Middle frontal gyrus (tissue), 1 donor: ENCODE measurements around the gene ZNF2.
"Not testable (repeated sequence)": the region's sequence is repeated elsewhere in the genome, so short reads cannot be mapped to it uniquely, and the experiment has no call there.

Source experiments
- DNase-seq: peaks from one replicate; pipeline ENCODE4 v3.0.0-alpha.2; 2015; ENCODE audit warnings: low spot score; ENCODE audit errors: extremely low spot score

Gene ZNF2

DNA sequence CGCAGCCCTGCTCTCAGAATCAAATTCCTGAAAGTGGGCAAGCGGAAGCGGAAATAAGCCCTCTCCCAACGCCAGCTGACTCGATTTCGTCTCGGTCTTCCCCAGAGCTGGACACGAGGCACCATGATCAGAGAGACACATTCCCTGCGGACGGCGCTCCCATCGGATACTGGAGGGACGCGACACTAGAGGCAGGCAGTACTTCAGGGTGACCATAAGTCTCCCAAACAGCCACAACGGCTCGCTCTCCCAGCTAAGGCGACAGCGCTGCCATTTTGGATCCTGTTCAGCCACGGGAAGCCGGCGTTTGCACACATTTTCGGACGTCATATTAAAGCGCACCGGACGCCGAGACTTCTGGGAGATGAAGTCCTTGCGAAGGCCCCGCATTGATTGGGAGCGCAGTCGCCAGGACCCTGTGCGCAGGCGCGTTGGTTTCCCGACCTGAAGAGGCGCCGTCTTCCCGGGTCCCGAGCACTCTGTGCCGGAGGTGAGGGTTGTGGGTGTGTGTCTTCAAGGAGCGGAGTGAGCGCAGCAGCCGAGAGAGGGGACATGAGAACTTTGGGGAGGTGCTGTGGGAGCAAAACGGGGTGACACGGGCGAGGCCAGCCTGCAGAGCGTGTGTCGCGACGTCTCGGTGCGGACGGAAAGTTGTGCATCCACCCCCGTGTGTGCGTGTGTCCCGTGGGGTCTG, at the start of gene ZNF2:
TSS of gene ZNF2 (plus strand) at position 439 of the 694 bp plus-strand sequence. CDS start 10,418 bp downstream, outside the sequence.
- peak; percentile 98 for DNase-seq

DNA sequence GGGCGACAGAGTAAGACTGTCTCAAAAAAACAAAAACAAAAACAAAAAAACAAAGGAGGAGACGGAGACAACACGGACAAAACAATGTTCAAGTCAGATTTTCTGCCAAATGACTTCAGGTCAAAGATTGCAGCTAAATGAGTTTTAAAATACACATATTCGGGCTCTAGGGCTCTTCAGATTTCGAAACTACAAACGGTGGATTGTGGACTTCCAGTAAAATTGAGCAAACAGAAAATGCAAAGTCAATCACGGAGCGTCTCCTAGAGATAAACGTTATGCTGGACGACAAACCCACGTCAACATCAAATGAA, 44.6 kb upstream of the ZNF2 start:
- no peak for DNase-seq

DNA sequence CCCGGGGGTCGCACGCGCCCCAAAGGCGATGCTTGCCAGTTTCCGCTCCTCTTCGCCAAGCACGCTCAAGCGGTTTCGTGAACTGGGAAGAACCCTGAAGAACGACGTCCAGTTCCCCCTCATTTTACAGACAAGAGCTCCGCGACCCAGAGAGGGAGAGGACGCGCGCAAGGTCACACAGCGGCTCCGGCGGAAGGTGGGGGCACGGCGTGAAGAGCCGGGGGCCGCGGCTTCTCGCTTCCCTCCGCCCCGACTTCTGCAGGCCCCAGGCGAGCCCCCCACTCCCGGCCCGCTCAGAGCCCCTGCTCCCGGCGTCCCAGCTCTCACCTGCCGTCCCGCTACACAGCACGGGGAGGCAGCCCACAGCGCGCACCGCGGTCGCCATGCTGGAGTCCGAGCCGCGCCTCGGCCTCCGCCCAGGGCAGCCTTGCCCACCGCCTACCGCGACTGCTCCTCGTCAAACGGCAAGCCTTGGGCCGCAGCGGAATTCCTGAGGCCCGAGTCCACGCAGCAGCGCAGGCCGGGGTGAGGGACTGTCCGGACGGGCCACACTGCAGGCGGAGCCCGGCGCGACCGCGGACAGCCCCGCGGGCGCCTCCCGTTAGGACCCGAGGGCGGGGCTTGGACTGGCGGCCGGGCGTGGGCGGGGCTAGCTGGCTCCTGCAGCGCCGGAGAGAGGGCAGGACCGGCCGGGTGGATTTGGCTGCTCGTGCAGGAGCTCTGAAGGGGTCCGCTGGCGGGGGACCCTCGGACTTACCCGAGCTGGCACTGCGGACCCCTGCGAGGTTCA, 44.0 kb upstream of the ZNF2 start, which contains the start of gene MRPS5:
TSS of gene MRPS5 (minus strand) at position 402 of the 790 bp plus-strand sequence. CDS start at position 385, 17 bp downstream.
- DNase-seq = peak; percentile 65

DNA sequence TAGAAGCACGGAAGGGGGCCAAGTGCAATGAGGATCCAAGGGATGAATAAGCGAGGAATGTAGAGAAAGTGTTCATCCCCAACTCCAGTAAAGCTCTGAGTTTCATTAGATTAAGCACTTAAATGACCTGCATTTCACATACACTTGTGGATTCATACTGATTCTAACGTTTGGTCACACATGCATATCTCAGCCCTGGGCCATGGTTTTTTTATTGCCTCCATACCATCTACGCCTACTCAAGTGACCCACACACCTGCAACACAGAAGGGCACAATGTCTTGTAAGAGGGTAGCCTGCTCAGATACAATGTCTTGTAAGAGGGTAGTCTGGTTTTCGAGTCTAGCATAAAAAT, 43.4 kb upstream of the ZNF2 start:
- DNase-seq = no peak

DNA sequence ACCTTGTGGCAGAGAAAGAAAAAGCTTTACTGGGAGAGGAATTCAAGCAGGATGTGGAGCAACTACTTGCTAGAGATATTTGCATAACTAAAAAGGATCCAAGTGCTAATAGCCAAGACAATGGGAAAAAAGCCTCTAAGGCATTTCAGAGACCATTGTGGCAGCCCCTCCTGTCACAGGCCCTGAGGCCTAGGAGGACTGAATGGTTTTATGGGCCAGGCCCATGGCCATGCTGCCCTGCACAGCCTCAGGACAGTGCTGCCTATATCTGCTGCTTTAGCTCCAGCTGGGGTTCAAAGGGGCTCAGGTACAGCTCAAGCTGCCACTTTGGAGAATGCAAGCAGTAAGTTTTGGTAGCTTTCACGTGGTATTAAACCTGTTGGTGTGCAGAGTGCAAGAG, 26.9 kb upstream of the ZNF2 start:
- DNase-seq = no peak

DNA sequence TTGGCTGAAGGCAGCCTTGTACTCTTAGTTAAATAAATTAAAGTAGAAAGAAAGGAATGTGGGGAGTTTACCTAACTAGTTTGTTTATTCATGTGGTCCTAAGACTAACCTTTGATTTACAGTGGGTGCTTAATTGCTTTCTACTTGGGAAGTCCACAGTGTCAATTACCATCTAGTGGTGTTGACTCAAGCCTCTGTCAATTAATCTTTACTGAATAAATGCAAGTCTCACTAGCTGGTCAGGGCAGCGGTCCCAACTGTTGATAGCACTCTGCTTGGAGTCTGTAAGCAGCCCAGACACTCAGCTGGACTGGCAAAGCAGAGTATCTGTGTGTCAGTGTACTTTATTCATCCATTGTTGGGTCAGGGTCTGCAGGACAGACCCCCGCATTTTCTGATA, 21.8 kb upstream of the ZNF2 start:
- DNase-seq = no peak

DNA sequence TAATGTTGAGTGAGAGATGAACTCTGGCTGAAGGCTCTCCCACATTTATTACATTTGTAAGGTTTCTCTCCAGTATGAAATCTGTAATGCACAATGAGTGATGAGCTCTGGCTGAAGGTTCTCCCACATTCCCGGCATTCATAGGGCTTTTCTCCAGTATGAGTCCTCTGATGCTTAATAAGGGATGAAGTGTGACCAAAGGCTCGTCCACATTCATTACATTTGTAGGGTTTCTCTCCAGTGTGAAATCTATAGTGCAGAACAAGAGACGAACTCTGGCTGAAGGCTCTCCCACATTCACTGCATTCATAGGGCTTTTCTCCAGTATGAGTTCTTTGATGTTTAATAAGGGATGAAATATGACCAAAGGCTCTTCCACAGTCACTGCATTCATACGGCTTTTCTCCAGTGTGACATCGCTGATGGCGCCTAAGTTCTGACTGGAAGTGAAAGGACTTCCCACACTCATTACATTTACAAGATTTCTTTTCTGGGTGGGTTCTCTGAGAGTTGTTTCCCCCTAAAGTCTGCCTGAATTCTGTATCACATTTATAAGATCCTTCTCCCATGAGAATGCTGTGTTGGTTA, 16.1 kb upstream of the ZNF2 start:
- DNase-seq = no peak

DNA sequence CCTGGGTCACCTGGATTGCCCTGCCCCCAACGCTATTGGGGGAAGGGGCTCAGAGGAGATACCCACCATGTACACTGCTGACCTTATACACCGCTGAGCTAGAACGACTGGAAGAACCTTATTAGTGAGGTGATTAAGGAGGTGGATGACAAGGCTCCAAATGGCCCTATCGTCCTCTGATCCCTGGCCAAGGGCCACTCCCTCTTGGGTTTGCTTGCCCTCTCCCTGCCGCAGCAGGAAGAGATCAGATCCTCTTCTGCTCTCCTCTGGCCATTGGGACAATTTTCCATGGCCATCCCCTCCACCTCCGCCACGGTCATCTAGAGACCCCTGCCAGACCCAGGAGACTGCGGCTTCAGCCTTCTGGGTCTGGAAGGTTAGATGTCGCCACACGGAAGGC, 7.2 kb upstream of the ZNF2 start:
- DNase-seq = no peak

DNA sequence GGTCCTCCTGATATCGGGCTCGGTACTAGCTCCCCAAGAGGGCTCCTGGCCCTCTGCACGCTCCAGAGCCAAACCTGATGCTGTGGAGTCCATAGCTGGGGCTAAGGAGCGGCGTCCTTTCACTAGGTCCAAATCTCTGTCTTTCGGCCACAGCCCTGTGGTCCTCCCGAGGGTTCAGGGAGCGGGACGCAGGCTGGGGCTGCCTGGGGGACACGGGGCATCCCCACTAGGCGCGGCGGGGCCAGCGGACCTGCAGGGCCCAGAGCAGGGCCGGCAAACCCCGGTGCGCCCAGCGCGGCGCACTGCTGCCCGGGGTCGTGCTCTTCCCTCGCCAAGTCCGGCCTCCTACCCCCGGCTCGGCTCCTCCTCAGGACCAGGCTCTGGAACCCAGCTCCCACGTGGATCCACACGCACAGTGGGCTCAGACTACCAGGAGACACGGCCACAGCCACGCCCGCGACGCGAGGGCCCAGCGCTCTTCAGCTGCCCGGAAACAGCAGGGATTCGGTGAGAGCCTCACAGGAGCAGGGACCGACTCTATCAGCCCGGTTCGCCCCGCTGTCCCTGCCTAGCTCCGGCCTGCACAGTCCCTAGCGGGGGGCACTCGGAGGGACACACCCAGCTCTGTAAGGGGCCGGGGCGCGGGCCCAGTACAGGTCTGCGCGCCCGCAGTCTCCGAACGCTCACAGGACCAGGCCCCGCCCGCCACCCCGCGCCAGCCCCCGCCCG, 6.6 kb upstream of the ZNF2 start:
- peak; percentile 11 for DNase-seq

DNA sequence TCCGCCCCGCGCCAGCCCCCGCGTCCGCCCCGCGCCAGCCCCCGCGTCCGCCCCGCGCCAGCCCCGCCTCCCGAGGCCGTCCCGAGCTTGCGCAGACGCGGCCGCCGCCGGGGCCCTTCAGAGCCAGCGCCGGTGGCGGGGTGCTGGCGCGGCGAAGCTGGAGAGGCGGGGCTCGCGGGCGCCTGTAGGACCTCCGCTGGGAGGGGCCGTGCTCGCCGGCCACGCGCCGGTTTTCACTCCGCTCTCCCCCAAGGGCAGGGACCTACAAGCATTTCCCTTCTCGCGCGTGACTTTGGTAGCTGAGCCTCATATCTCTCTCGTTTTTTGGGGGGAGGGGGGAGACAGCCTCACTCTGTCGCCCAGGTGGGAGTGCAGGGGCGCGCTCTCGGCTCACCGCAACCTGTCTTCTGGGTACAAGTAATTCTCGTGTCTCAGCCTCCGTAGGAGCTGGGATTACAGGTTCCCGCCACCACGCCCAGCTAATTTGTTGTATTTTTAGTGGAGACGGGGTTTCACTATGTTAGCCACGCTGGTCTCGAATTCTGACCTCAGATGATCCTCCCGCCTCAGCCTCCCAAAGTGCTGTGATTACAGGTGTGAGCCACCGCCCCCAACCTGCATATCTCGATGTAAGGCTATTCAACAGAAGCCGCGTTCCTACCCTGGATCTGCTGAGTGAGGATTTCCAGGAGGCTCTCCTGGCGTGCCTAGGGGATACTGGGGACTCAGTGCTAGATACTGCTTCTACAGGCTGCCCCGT, 5.7 kb upstream of the ZNF2 start, which contains the start of gene ZNF514:
TSS of gene ZNF514 (minus strand) at position 159 of the 760 bp plus-strand sequence. CDS start 6,595 bp downstream, outside the sequence.
- DNase-seq = peak; percentile 77

DNA sequence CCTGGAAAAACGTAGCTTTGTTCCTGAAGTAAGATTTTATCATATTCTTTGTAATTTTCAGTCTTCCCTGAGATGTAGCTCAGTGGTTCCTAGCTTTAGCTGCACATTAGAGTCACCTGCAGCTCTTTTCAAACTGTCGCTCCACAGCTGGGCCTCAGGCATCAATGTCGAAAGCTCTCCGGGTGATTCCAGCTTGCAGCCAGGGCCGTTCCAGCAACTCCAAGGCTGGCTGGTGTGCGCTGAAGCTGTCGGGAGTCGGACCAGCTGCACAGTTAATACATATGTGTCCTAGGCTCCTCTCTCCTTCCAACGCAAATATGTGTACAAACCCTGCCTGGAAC, 609 bp upstream of the ZNF2 start:
- DNase-seq = no peak

DNA sequence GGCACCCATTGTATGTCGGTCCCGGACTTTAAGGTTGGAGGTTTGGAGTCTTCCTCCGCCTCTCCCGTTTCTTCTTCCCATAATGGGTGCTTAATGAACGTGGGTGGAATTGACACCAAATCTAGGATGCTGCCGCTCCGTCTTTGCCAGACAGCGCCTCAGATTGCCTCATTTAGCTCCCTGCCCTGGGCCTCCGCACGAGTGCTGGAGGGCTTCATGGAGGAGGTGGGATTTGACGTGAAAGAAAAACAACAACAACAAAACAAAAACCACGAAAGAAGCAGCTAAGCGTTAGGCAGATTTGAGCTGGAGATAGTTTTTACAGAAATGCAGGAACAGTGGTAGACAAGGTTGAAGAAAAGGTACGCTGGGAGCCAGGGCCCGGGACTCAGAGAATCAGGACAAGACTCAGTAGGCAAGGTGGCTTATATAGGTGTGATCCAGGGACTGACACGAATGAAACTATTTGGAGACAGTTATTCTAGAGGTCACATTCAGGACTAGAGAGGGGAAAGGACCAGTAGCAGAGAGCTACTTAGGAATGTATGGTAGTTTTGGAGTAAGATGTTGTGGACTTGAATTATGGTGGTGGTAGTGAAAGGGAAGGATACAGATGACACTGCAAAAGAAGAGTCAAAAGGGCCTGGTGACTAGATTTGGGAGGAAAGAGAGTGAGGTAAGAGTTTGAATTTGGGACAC, 605 bp downstream of the ZNF2 start:
- DNase-seq = no peak

DNA sequence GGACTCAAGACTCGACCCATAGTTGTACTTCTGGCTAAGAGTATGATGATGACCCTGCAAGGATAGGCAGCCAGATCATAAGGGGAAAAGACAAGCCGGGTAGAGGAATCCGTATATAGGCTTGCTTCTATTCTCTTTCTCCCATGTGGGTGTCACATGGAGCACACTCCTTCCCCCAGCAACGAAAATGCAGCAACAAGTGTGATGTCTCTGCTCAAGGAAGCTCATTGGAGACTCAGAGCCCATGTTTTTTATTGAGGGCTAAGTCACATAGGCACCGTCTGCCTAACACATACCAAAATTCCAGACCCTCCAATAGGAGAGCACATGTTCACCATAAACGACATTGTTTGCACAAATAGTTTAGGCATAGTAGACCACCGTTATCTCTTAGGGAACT, 6.3 kb downstream of the ZNF2 start:
- no peak for DNase-seq

DNA sequence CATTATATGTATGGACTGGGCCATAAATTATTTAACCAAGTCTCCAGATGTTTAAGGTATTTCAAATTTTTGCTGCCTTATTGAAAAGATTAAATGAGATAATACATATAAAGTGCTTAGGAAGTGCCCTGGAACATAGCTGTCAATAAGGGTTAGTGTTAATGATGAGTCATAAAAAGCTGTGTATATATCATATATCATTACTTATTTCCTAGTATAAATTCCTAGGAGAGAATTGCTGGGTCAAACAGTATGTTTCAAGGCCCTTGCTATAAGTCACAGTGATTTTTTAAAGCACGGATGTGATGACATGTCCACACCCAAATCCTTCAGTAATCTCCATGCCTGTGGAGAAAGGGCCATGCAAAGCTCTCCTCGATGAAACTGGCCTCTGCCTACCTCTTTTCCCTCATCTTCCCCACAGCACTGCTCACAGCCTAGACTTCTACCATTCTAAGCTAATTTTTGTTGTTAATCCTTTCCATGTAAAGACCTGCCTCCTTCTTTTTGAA, 8.5 kb downstream of the ZNF2 start:
- no peak for DNase-seq

DNA sequence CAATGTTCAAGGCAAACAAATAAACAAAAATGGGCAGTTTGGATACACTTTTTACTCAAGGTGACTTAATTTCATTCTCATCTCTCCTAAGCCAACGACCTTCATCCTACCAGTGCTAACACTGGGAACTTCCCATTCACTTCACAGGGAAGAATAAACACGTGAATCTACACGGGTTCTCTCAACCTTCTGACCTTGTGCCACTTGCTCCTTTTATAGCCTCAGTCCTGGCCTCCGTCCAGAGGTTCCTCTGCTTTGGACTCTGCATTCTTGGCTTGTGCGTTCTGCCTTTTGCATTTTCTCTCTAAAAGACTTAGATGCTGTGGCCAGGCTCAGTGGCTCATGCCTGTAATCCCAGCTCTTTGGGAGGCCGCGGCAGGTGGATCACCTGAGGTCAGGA, 13.8 kb downstream of the ZNF2 start:
- DNase-seq = no peak

DNA sequence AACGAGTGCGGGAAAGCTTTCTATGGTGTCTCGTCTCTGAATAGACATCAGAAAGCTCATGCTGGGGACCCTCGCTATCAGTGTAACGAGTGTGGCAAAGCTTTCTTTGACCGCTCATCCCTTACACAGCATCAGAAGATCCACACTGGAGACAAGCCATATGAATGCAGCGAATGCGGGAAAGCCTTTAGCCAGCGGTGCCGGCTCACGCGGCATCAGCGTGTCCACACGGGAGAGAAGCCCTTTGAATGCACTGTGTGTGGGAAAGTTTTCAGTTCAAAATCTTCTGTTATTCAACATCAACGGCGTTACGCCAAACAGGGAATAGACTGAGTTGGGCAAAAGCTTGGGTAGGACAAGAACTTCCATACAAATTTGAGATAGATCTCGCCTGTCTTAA, 16.2 kb downstream of the ZNF2 start:
- DNase-seq = no peak

DNA sequence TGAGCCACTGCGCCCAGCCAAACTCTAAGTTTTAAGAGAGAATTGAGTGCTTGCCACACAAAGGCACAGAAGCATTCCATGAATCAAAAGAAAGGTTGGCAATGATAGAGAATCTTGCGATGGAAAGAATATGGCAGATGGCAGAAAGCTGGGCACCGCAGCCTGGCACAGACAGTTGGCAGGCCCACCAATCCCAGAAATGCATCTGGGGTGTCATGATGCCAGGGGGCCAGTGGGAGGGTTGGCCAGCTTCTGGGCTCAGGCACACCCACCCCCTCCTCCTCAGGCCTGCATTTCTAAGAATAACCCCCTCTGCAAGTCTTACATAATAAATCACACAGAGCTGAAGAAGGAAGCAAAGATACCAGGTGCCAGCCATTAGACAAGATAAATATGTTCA, 19.6 kb downstream of the ZNF2 start:
- no peak for DNase-seq

DNA sequence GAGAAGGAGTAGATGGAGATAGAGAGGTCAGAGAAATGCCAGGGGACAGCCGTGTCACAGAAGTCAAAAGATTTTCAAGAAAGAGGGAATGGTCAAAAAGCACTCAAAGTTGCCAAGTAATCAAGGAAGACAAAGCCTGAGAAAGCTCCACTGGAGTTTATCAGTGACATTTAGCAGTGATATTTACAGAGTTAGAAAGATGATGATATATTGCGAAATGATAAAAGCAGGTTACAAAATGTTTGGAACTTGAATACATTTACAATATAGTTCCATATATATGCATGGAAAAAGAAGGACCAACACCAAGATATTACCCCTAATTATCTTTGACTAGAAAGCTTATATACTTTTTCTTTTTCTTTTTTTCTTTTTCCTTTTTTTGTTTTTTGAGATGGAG, 20.4 kb downstream of the ZNF2 start:
- no peak for DNase-seq

DNA sequence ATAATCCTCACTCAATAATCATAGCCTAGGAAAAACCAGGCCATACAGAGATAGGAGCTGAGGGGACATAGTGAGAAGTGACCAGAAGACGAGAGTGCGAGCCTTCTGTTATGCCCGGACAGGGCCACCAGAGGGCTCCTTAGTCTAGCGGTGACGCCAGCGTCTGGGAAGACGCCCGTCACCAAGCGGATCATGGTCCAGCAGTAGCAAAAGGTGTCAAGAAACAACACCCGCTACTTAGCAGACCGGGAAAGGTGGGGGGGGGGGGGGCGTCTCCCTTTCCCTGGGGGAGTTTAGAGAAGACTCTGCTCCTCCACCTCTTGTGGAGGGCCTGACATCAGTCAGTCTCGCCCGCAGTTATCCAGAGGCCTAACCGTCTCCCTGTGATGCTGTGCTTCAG, 27.3 kb downstream of the ZNF2 start:
- DNase-seq = not testable (repeated sequence)

DNA sequence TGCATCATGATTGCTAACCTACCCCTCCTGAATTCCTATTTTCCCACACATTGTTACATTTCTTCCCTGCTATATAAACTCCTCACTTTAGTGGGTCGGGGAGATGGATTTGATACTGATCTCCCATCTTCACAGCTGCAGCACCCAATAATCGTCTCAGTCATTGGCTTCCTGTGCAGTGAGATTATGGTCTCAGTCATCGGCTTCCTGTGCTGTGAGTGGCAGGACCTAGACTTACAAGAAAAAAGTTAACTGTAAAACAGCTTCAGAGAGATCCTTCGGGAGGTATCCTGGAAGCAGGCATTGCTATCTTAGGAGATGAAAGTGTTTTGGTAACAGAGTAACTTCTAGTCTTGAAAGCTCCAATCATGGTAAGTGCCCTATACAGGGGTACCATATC, 38.3 kb downstream of the ZNF2 start:
- DNase-seq = no peak
